Muscle of back (tissue), 11 donors: Measurements from ENCODE around the gene ARHGAP44. TPM values are rescaled to one million over a fixed set of nuclear protein-coding genes. Genes with fewer than 3 reads are reported as not detected.

Source experiments
- DNase-seq, 3 donors: peaks; one replicate each; pipeline versions ENCODE4 v3.0.0 to v3.0.0-alpha.2; 2013
- polyA plus RNA-seq, 10 donors: library from polyadenylated mRNA; unstranded; fragments of 120-200 nt; gene quantifications; one replicate each; pipeline ENCODE4 v1.2.1, GENCODE V29; 2013; ENCODE audit not compliant: insufficient read length in 10 of 10

The ARHGAP44 gene
- polyA plus RNA-seq, 10 donors = 4.0 to 7.1 (median 4.9) TPM

DNA sequence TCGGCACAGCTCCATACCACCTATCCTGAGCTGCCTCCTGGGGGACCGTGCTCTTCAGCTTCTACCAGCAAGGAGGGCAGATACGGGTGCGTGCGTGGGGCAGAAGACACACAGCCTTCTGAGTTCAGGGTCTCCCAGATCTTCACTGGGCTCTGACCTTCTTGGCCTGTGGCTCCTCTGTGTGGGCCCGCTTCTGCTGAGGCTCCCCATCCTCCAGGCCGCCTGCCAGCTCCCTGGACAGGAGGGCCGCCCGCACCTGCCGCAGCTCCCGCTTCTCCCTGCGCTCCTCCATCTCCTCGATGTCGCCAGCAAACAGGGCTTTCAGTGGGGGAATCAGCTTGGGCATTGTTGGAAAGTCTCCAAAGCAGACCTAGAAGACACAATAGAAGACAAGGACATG, 203.4 kb downstream of the ARHGAP44 start:
- DNase-seq = no peak

DNA sequence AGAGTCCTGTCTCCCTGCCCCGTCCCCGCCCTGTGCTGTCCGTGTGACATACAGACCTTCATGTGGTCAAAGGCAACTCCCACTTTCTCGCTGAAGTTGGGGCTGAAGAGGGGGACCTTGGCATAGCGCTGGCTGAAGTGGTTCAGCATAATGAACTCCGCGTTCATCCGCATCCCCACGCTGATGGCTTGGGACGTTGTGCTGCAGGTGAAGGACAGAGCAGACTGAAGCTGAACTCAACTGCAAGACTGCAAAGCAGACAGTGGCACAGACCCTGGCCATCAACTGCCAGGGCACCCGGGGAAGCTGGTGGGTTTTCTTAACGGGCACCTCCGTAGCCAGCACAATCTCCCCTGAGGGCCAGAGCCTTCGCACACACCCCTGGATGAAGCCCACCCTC, 204.3 kb downstream of the ARHGAP44 start:
- DNase-seq = no peak

DNA sequence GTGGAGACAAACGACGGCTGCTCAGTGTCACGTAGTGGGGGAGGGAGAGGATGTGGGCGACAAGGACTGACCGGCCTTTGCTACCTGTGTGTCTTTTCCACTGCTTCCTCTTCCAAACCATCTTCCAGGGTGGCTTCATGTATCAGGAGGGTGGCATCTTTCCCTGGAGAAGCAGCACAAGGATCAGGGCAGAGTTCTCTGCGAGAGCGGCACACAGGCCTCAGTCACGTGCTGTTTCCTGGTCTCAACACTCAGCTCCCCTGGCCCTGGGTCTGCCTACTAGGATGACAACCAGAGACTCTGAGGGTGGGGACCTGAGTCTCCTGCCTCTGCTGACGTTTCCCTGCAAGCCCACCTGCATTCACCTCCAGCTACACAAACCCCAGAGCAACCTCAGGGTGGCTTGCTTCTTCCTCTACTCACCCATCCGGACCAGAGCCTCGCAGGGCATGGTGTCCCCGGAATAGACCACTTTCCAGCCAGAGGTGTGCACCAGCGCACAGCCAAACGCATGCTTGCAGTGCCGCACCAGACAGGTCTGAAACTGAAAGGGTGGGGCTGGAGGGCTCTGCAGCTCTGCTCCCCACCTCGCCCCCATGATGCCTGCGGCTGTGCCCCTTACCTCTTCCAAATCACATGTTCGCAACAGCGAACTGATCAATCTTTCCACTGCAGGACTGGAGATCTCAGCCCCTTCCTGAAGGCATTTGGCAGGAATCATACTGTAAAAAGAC, 205.2 kb downstream of the ARHGAP44 start:
- DNase-seq = no peak

DNA sequence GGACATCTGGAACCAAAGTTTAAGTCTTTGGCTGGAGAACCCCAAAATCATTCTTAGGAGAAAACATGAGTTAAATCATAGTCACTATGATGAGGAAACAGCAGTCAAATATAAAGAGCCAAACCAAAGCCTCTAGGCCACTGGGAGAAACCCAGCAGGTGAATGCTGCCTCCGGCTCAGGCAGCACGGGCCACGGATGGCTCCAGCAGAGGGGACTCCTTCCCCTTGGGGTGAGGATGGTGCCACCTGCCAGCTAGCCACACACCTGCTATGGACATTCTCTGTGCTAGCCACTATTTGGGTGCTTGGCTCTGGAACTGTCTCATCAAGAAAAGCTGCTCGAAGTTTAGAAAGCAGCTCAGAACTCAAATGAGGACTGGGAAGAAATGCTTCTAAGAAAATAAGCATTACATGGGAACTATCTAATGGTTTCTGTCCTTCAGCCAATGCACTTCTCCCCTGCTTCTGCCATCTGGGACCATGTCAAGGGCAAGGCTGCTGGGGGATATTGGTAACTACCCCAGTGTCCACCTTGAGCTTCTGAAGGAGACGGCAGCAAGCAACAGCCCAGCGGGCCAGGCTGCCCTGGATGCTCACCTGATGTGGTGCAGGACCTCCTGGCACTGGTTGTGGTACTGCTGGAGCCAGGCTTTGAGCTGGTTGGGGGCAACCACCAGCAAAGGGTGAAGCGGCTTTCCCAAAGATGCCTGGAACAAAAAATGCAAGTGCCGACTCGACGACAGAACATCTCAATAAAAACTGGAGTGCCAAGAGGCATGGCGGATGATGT, 206.0 kb downstream of the ARHGAP44 start:
- DNase-seq = no peak

DNA sequence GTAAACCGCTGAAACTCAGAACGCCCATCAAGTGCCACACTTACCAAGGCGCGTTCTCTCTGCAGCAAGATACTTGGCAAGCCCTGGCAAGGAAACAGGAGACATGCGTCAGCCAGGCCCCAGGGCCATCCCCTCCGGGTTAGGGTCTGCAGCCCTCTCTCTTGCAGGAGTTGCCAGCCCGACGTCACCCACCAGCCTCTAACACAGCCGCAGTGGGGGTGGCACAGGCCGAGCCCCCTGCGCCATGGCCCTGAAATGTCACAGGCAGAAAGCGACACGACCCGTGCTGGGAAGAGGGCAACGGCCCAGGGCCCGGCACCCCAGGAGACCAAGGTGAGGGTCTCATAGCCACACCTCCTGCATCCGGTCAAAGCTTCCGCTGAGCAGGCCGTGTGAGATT, 206.6 kb downstream of the ARHGAP44 start:
- DNase-seq = no peak

DNA sequence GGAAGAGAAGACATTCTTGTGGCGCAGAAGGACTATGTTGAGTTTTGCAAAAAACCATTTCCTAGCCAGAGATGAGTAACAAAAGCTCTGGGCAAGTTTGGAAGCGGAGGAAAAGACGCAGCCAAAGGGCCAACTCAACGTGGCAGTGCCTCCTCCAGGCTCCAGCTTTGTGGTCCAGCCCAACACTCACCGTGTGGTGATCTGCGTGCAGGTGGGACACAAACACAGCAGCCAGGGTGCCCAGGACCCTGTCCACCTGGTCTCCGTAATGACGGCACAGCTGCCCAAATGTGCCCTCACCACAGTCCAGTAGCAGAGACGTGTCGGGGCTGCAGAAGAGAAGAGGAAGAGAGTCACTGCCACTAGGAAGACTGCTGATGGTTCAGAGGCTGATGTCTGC, 207.1 kb downstream of the ARHGAP44 start:
- no peak for DNase-seq

DNA sequence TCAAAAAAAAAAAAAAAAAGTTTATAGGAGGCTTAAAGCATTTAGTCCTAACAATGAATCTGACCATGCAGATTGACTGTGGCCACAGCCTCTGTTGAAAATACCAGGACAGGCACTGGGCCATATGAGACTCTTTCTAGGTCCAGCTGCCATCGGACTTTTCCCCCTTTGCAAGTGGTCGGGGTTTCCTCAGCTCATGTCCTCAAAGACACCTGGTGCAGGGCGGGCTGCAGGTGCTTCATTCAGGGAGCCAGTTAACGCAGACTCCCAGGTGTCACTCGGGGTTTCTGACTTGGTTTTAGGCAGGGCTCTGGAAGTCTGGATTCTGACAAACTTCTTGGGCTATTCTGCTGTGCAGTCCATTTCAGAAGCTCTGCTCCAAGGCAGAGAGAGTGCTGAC, 207.6 kb downstream of the ARHGAP44 start:
- DNase-seq = no peak

DNA sequence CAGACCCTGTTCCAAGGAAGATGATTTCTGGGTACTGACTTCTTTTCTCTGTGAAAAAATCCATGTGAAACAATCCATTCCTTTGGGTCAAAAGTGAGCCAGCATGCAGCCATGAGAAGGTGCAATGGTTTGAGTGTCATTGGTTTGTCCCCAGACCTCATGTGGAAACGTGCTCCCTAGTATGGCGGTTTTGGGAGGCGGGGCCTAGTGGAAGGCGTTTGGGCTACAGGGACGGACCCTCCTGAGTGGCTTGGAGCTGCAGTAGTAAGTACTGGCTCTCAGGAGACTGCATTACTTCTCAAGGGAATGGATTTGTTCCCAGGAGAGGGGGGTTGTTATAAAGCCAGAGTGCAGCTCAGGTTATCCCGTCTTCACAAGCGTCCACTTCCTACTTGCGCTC, 209.2 kb downstream of the ARHGAP44 start:
- no peak for DNase-seq

DNA sequence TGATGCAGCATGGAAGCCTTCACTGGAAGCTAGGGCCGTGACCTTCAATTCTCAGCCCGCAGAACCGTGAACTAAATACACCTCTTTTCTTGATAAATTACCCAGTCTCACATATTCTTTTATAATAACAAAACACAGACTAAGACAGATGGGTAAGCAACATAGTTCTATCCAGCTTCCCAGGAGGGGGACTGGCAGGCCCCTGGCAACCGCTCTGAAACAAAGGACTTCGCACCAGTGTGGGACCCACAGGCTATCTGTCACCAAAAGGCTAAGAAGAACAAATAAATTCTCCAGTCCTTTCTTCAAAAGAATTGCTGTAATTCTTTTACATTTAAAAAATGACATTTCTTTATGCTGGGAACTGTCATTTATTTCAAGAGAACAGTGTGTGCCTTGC, 209.6 kb downstream of the ARHGAP44 start:
- DNase-seq = no peak

DNA sequence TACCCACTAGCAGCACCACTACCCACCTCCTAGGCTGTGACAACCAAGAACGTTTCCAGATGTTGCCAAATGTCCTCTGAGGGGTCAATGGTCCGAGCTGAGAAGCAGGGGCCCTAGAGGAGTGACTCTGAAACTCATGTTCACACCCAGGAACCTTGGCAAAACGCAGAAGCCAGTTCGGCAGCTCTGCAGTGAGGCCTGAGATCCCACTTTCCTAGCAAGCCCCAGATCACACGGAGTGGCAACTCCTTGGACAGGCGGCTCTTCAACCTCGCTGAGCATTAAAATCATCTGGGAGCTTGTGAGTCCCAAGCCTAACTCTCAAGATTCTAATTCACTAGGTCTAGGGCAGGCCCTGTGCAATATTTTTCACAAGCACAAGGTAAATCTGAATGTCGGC, 211.3 kb downstream of the ARHGAP44 start:
- no peak for DNase-seq

DNA sequence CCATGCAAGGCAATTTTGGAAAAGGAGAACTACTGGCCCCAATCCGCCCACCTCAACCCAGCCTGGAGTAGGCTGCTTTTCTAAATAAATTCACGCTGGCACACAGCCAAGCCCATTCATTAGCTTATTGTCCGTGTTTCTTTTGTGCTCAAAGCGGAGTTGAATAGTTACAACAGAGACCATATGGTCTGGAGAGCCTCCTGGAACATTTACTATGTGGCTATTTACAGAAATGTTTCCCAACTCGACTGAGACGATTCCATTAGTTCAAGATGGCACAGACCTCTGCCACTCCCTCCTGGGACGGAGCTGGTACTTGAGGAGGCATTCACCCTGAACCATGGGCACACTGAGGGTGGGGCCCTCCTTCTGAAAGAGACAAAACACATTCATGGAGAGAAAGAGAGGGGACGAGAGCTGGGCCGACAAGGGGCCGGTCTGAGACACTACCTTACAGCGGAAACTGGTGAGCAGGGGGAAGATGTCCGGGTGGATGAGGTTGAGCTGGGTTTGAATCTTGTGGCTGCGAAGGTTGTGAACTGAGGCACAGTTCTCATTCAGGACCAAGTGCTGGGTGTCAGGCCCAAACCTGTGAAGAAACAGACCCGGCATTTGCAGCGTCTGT, 212.8 kb downstream of the ARHGAP44 start:
- no peak for DNase-seq

DNA sequence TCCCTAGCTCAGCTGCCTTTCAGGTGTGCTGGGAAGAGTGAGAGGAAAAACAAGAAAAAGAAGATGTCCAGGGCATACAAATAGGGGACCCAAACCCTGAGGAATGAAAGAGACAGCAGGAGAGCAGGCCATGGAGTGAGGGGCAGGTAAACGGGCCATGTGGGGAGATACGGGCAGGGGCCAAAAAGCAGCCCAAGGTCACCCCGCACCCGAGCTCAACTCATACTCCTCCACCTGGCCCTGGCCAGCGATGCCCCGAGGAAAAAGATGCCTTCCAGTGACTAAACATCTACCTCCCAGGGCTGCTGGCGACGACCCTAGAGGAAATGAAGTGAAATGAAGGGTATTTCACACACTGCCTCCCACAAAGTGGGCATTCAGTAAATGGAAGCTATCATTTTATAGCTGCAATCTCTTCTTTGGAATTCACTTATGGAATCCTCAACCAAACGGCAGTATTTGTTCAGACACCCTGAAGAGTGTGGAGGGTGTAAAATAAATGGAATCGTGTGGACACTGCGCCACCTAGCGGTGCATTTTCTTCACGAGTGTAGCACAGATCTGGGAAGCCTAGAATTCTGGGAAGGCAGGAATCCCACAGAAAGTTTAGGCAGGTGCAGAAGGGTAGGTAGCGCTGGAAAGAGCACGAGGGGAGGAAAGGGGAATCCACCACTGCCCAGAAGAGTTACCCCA, 213.6 kb downstream of the ARHGAP44 start:
- DNase-seq = peak; percentile 71 to 88 (median 82)

DNA sequence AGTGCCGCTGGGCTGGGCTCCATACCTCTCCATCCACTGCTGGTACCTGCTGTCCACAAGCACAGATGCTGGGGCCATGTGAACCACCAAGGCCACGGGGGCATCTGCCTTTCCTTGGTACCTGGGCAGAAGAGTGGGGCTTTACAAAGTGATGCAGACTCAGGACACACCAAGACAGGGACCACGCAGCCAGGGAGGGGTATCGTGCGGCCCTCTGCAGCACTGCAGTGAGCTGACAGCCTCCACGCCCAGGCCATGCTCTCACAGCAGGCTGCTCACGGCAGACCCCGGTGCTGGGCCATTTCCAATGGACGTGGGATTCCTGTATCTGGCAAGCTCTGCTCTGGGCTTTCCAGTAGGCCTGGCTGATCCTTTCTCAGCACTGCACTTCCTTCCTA, 214.2 kb downstream of the ARHGAP44 start:
- DNase-seq = no peak

DNA sequence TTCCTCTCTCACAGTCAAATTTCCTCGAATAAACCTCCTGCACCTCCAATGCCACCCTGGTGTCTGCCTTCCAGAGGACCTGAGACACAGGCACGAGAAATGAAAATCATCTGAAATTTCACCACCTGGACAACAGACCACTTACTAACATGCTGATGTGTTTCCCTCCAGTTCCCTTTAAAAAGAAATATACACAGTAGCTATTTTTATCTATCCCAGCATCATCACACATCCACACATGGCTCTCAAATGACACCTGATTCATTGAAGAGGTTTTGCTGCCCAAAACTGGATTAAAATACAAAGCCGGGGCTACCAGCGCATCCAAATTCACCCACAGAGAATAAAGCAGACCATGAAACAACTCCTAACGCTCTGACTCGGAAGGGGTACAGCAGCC, 214.6 kb downstream of the ARHGAP44 start:
- DNase-seq = no peak

DNA sequence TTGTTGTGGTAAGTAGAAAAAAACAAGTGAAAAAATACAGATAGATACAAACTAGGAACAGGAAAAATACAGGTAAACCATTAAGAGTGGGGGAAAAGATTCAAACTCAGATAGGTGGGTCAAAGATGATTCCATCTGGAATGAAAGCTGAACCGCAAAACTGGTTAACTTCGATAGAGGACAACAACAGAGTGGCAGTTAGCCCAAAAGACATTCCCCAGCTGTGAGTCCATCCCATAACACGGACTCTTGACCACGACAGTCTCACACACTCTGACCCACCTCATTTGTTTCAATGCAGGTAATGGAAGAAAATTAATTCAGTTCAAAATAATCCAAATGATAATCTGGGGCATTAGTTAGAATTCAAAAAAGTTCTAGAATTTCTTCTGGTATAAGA, 215.0 kb downstream of the ARHGAP44 start:
- DNase-seq = no peak

DNA sequence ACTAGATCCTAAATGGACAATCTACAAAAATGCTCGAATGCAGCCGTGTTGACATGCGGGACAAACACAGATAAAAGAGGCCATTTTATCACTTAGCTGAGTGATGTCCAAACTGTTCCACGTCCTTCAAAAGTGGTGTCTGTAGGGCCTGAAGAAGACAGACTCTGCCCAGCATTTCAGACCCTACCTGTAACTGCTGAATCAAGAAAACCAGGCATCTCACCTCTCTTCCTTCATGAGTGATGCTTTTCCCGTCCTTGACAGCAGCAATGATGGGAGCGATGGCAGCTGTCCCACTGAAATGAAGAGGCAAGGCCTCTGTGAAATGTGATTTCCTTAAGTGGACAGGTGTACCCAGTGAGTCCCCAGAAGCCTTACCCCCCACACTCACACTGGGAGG, 216.2 kb downstream of the ARHGAP44 start:
- no peak for DNase-seq

DNA sequence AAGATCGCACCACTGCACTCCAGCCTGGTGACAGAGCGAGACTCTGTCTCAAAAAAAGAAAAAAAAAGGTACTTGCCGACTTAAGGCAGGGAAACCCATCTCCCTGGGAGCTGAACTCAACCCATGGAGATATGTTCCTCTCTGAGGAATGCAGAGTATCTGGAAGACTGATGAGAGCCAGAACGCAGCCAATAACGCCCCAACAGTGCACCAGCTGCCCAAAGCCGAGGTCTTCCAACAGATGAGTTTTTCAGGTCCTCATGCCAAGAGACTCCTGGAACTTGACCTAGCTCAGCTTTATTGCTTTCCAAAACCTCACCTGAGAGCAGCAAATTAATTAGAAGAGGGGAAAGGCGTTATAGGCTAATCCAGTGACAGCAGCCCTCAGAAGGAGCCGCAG, 219.2 kb downstream of the ARHGAP44 start:
- no peak for DNase-seq

DNA sequence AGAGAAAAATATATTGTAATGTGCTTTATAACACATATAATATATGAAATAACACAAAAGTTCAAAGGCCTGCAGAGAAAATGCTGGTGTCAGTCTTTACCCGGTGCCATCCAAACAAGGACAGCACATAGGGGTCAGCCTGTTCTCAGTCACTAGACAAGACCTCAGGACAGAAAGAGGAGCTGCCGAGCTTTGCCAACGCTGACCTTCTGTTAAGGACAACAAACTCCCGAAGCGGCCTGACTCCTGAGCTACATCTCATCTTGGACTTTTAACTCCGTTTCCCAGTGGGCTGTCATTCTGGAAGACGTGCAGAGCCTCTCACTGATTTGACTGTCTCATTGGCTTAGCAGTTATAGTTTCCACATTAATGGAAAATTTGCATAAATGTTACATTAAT, 221.7 kb downstream of the ARHGAP44 start:
- DNase-seq = no peak

DNA sequence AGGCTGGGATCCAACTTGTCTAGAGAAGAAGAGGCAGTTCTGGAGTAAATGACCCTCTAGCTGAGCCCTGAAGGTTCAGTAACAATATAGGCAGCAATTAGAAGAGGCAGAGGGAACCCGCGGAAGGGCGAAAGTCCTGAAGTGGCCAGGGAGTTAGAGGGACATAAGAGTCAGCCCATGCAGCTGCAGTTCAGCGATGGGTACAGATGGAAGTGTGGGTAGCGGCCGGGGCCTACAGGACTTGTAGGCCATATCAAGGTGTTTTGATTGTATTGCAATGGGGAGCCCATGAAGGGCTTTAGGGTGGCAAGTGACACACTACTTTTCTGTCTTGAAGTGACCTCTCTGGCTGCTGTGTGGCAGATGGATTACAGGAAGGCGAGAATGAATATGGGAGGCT, 225.5 kb downstream of the ARHGAP44 start:
- no peak for DNase-seq

DNA sequence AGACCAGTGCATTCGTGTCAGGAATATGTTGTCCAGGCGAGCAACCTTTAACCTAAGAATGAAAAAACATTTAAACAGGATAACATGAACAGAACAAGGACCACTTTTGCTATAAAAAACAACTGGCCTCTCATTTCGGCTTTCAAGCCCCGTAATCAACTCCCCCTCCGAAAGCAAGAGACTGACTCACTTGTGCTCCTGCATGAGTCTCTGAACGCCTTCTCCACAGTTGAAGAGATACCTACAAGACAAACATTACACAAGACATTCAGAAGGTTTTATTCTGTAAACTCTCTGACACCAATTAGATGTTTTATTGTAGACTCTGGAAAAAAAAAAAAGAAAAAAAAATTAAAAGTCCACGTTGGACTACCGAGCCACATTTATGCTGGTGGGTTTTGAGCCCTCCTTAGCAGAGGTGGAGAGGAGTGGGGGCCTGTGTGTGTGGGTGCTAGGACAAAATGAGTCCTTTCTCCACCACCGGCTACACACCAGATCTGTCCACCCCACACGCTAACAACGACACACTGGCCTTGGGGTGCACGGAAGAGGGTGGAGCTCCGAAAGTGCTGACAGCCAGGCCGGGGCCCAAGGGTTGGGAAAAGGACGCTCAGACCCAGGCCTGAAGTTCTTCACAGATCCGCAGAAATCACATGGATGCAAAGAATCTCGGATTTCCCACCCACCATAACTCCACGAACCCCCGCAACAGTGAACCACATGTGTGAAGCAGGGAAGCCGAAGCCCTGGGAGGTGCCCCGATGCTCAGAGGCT, 227.8 kb downstream of the ARHGAP44 start:
- no peak for DNase-seq

DNA sequence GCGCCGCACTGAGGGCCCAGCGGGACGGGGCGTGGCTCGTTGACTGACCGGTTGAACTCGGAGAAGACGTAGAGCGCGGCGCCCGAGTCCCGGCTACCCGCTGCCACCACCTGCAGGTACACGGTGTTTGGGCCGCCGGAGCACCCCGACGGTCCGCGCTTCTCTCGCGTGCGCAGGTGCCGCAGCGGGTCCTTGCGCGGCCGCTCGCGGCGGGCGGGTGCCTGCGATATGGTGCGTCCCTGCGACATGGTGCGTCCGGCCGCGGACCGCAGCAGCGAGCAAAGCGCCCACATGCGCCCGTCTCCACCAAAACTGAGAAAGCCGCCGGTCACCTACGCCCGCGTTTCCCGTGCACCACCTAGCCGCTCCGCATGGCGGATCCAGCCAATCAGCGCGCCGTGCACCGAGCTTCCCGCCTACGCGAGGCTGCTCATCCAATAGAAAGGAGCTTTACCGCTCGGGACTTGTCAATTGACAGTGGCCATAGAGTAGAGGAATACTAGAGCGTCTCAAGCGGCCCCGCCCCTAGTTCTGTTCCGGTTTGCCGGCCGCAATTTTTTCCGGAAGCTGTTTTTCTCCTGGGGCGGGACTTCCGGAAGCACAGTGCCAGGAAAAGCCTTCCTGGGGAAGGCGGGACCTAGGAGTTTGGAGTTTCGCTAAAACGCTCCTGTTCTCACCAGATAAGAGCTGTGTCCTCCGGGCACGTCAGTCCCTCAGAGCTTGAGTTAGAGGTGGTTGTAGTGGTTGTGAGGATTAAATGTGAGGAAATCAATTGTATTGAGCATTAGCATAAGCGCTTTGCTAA, 228.6 kb downstream of the ARHGAP44 start, which contains the start of gene ELAC2:
Gene ELAC2 (minus strand): TSS at position 373 of the 805 bp plus-strand sequence. CDS start 80 bp downstream, at position 293.
- DNase-seq = peak; percentile 99
